Anterior cingulate cortex (tissue), 58 donors: Measurements from ENCODE around the gene GBP6.
A peak's percentile ranks its signal among the peaks of the same experiment; 100 is the strongest.
"Not testable (repeated sequence)": the region's sequence is repeated elsewhere in the genome, so short reads cannot be mapped to it uniquely, and the experiment has no call there.

ENCODE experiments used
- DNase-seq, 58 donors: peaks; one replicate each; lab custom pipeline; 2025; lab: John Stamatoyannopoulos, UW

Gene GBP6, protein sequence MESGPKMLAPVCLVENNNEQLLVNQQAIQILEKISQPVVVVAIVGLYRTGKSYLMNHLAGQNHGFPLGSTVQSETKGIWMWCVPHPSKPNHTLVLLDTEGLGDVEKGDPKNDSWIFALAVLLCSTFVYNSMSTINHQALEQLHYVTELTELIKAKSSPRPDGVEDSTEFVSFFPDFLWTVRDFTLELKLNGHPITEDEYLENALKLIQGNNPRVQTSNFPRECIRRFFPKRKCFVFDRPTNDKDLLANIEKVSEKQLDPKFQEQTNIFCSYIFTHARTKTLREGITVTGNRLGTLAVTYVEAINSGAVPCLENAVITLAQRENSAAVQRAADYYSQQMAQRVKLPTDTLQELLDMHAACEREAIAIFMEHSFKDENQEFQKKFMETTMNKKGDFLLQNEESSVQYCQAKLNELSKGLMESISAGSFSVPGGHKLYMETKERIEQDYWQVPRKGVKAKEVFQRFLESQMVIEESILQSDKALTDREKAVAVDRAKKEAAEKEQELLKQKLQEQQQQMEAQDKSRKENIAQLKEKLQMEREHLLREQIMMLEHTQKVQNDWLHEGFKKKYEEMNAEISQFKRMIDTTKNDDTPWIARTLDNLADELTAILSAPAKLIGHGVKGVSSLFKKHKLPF

DNA sequence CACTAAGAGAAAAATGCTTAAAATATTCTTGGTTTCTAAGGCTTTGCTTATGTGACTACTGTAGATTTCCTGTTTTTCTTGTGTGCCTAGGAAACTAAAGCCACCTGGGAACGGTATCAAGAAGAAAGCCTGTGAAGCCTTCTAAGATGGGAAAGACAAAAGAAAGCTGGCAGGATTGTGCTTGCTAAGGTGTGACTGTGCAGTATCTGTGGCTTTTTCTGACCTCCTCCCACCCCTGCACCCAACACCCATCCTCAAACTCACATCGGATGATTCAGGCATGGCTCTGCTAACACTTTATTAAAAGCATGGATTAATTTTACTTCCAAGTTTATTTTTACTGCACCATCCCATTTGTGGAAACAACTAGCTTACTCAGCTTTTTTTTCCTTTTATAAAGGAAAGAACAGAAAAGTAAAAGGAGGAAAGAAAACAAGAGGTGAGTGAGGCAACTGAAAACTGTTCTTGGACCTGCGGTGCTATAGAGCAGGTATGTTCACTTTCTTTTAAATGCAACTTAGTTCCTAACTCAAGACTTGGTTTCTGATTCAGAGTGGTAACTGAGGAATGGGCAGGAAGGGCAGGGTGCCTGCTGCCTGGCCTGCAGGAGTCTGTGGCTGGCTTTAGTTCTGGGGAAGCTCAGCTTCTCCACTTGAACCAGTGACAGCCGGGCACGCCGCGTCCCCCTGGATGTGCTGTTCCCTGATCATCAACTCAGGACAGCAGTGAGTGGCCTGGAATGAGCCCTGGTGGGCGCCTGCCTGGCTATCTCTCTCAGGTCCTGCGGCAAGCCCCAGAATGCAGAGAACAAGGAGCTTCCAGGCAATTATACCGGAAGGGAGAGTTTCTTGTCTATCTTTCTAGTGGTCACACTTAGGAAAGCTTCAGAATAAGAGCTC is at the start of gene GBP6:
GBP6 (plus strand) TSS at position 422 of the 899 bp plus-strand sequence. CDS start 4,493 bp downstream, outside the sequence.
- peak in 1 of 58 donors; percentile 2 for DNase-seq

DNA sequence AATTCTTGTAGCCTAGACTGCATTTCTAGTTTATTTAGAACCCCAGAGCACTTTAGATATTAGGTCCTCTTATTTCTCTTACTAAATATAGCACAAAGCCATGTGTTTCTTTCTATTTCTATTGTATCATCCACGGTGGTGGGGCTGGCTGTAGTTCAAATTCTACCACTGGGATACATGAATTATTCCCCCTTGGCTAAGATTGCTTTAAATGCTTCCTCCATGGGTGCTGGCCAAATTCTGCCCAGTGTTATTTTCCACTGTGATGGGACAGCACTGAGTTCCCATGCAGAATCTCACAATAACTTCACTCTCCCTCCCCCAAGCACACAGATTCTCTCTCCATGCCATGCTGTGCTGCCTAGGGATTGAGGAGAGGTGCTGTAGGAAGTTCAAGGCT is 41.5 kb upstream of the GBP6 start:
- DNase-seq: no peak

DNA sequence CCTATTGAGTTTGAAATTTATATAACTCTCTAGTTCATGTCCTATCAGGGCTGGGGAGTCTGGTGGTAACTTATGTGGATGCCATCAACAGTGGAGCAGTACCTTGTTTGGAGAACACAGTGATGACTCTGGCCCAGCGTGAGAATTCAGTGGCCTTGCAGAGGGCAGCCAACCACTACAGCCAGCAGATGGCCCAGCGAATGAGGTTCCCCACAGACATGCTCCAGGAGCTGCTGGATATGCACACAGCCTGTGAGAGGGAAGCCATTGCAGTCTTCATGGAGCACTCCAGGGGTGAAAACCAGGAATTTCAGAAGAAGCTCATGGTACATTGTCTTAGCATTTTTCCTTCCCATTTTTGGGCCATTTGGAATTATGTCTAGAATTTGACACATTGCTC is 32.0 kb upstream of the GBP6 start:
- no peak for DNase-seq

DNA sequence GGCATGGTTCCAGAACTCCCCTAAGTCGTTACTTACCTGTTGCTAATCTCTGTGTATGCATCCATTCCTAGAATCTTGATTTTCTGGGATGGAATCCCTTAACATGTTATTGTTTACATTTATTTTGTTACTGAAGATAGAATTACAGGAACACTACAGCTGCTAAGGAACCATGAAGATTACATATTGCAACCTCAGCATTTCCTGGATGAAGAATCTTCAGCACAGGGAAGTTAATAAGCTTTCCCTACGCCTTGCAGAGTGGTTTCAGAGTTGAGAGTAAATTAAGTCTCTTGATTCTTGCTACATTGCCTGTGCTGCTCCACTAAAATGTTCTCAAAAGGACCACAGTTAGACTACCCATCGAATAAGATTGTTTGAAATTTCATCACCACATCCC is 31.4 kb upstream of the GBP6 start:
- DNase-seq: no peak

DNA sequence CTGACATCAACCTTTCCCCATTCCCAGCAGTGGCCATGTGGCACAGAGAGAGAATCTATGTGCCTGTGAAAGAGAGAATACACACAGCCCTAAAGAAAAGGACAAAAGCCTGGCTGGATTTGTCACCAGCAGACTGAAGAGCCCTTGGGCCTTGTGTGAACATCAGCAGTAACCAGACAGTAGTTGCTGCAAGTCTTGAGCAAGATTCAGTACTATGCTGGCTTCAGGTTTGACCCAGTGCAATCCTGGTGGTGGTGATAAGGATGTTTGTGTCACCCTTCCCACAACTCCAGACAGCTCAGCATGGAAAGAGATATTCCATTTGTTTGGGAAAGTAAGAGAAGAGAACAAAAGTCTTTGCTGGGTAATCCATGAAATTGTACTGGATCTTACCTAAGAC is 28.4 kb upstream of the GBP6 start:
- DNase-seq: no peak

DNA sequence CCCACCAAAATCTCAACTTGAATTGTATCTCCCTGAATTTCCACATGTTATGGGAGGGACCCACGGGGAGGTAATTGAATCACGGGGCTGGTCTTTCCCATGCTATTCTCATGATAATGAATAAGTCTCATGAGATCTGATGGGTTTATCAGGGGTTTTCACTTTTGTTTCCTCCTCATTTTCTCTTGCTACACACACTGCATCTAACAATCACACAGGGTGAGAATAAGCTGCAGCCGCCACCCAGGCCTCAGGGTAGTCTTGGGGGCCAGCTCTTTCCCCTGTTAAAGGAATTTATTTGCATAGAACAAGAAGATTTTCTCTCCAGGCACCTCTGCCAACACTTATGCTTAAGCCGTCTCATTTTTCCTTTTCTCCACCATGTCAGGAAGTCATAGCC is 26.0 kb upstream of the GBP6 start:
- DNase-seq: no peak

DNA sequence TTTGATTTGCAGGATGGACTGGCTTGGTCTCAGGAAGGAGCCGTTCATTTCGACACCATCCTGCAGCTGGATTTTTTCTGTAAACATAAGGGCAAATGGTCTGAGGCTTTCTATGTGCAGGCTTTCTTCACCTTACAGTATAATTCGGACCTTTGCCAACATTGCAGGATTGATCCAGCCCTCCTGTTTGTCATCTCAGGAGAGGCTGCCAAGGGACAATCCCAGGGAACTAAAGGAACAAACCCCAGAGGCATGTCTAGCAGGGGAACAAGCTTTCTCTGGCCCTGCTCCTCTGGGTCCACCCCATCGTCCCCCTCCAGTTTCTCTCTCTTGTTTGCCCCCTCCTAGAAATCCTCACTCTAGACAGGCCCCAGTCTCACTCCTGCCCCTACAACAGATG is 24.8 kb upstream of the GBP6 start:
- DNase-seq: no peak

DNA sequence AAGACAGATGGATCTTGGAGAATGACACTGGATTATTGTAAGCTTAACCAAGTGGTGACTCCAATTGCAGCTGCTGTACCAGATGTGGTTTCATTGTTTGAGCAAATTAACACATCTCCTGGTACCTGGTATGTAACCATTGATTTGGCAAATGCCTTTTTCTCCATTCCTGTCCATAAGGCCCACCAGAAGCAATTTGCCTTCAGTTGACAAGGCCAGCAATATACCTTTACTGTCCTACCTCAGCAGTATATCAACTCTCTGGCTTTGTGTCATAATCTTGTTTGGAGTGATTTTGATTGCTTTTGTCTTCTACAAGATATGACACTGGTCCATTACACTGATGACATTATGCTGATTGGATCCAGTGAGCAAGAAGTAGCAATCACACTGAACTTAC is 18.4 kb upstream of the GBP6 start:
- DNase-seq: not testable (repeated sequence)

DNA sequence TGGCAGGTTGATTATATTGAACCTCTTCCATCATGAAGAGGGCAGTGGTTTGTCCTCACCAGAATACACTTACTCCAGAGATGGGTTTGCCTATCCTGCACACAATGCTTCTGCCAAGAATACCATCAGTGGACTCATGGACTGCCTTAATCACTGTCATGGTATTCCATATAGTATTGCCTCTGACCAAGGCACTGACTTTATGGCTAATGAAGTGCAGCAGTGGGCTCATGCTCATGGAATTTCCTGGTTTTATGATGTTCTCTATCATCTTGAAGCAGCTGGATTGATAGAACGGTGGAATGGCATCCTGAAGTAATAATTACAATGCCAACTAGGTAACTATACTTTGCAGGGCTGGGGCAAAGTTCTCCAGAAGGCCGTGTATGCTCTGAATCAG is 16.6 kb upstream of the GBP6 start:
- no peak for DNase-seq

DNA sequence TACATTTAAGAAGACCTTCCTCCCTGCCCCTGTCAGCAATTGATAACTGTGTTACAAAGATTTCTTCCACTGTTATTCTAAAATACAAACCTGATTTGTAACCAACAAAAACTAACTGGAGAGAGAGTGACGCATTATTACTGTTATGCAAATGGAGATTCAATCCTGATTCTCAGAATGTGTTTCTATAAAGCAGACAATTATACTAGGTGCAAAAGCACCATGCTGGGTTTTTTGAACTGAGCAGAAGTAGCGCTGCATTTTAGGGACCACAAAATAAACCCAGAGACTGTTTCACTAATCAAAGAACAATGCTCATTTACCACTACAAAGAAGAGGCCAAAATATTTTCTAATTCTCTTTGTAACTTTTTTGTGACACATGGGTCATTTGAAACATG is 13.6 kb upstream of the GBP6 start:
- DNase-seq: no peak

DNA sequence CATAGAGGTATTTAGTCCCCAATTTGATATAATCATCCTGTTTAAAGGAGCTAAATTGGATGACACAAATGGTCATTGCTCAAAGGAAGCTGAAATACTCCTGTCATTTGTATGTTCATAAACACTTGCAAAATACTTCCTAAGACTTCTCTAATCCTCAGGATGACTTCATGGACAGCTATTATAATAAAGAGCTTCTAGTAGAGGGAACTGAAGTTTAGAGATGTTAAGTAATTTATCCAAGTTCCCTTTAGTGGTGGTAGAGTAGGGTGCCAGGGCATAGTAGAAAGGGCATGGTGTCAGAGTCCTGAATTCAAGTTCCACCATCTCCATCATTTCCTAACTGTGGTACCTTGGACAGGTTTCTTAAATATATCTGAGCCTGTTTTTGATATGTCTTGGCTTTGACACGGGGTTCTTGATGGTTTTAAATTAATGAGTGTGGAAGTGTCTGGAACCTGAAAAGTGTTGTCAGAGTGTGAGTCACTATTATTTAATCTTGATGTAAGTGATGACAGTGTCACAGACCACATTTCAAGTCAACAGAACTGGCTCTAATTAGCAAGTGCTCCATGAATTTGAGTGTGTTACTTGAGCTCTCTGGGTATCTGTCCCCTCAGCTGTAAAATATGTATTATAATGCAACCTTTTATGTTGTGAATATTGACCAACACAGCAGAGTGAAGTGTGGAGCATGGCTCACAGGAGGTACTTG is 12.1 kb upstream of the GBP6 start:
- no peak for DNase-seq

DNA sequence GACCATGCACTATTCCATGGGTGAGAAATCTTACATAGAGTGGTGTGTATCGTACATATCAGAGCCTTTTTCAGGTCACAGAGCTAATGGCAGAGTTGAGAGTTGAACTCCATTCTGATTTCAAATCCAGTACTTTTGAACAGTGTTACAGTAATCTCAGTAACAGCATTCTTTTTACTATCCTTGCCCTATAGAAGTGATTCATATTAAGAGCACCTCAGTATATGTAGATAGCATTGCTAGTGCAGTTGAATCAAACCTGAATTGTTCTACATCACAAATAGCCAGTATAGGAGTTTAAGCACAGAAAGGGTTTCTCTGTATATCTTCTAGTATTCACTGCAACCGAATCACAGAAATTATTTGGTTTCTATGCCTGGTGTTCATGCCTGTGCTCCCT is 11.4 kb upstream of the GBP6 start:
- no peak for DNase-seq

DNA sequence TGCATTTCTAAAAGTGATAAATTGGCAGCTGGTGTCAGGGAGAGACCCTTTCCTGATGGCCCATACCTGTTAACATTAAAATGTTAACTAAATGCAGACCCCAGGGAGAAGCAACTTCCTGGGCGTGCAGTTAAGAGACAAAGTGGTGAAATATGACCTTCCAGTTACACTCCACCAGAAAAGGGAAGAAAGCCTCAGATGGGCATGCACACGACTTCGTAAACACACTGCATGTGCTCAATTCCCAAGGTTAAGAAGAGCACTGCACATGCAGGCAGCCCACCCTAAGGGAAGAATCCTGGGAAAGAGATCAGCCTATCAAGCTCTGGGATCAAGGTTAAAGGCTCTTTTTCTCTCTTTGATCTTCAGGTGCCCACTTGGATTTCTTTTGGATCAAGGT is 9.7 kb upstream of the GBP6 start:
- DNase-seq: no peak

DNA sequence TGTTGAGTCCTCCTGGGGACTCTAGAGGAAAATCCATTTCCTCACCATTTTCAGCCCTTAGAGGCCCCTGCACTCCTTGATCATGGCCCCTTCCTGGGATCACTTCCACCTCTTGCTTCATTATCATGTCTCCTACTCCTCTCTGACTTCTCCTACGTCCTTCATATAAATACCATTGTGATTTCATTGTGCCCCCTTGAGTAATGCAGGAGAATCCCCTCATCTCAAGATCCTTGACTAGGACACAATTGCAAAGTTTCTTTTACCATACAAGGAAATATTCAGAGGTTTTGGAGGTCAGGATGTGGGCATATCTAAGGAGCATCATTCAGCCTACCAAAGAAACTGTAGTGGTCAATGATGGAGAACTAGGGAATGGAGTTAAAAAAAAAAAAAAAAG is 8.8 kb upstream of the GBP6 start:
- no peak for DNase-seq

DNA sequence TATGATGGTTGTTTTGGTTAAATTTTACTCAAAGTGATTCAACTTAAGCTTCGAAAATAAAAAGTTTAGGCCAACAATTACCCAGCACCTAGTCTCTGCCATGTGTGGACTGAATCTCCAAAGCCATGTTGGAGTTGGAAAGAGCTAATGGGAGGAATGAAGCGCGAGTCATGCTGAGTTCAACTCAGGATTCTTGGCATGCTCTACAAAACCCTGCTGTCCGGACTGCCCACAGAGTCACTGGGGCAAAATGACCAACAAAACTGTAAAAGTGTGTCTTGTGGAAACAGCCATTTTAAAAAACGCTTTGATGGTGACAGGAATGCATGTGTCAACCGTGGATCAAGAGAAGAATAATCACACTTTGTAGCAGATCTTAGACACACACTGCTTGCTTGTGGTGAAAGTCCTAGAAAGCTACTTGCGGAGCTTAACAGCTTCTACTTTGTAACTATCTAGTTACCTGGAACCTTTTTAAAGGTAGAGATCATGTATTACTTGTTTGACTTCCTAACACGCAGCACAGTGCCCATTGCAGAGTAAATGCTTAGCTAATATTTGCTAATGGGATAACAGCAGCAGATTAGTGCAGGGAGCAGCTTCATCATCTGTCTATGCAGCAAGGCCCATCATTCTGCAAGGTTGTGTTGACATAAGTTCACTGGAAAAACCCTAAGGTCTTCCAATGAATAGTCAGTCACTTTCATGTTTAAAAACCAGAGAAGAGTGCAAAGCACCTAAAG is 7.0 kb upstream of the GBP6 start:
- no peak for DNase-seq

DNA sequence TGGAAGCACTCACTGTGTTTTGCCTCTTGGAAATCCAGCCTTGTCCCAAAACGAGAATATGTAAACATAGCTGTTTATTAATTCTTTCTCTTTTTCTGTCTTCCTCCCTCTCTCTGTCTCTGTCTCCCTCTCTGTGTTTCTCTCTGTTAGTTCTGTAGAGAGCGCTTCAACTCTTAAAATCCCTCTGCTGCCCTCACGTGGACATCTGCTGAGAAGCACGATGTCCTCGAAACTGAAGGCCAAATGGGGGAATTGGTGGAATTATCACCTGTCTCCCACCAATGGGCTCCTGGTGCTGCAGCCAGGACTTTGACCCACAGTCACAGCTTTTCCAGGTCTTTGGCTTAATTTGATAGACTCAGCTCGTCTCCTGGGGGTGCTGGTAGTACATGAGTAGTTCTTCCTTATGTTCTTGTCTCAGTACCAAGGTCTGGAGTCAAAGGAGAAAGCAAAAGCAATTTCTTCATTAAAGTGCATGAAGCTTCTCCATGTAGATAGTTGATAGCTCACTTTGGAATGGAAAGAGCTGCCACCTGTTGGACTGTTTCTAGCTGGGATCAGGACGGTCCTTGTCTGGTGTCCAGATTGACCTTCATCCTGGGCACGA is 5.5 kb upstream of the GBP6 start:
- peak in 52 of 58 donors; percentile 1 to 79 (median 36) for DNase-seq

DNA sequence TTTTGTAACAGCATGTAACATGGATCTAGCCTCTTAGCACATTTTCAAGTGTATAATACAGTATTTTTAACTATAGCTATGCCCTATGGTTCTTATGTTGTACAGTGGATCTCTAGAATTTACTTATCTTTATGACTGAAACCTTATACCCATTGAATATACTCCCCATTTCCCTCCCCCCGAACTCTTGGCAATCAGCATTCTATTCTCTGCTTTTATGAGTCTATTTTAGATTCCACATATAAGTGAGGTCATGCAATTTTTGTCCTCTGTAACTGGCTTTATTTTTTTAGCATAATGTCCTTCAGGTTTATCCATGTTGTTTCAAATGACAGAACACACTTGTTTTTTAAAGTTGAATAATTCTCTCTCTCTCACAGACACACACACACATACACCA is 3.1 kb upstream of the GBP6 start:
- DNase-seq: no peak

DNA sequence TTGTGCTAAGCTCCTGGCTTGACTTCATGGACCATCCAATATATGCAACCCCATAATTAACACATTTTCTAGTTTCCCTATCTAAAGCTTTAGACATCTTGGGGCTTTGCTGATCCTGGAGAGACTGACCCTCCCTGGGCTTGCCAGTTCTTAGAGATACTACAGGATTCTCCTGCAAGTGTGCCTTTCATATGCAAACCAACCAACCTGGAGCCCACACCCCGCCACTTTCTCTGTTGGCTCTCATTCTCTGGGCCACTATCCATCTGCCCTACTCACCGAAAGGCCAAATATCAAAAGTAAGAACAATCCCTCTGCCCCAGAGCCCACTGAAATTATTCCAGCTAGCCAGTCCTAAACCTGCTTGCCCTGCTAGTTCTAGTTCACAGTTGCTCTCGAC is 2.2 kb upstream of the GBP6 start:
- DNase-seq: no peak

DNA sequence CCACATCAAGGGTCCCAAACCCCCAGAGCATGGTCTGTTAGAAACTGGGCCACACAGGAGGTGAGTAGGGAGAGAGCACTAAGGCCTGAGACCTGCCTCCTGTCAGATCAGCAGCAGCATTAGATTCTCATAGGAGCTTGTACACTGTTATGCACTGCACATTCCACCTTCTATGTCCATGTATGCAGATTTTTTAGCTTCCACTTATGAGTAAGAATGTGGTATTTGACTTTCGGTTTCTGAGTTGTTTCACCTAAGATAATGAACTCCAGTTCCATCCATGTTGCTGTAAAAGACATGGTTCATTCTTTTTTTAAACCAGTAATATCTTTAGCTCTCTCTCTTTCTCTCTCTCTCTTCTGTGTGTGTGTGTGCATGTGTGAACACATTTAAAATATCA is 663 bp upstream of the GBP6 start:
- no peak for DNase-seq
